Measurements from ENCODE around the gene KRTAP4-6.

DNA sequence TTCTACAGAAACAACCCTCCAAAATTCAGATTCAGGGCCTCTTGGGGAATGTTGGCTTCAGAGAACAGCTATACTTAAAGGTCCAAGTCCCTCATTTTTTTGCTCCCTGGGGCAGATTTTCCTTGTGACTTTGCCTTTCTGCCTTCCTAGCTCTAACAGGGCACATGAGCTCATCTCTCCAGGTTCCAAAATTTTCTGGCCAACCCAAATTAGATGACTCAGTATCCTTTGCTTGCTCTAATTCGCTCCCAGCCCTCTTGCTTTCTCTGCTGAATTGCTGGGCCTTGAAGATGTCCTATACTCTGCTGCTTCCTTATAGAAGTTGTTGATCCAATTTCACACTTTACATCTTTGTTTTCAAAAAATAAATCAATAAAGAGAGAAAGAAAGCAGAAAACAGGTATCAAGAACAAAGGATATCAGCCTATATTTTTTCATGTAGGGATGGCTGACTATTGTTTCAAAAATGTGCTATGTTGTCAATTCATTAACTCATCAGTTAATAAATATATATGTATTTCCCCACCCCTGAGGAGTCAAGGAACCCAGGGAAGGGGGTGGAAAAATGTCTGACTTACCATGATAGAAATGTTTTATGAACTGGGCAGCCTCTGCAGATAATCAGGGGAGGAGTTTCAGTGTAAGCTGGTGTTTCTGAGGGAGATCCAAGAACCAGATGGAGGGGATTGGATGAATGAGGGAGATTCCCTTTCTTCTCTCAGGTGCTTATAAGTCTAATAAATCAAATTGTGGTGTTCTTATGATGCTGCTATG is 38.7 kb upstream of the KRTAP4-6 start:
- TF ChIP-seq, protein P1, sequence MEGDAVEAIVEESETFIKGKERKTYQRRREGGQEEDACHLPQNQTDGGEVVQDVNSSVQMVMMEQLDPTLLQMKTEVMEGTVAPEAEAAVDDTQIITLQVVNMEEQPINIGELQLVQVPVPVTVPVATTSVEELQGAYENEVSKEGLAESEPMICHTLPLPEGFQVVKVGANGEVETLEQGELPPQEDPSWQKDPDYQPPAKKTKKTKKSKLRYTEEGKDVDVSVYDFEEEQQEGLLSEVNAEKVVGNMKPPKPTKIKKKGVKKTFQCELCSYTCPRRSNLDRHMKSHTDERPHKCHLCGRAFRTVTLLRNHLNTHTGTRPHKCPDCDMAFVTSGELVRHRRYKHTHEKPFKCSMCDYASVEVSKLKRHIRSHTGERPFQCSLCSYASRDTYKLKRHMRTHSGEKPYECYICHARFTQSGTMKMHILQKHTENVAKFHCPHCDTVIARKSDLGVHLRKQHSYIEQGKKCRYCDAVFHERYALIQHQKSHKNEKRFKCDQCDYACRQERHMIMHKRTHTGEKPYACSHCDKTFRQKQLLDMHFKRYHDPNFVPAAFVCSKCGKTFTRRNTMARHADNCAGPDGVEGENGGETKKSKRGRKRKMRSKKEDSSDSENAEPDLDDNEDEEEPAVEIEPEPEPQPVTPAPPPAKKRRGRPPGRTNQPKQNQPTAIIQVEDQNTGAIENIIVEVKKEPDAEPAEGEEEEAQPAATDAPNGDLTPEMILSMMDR (IDR thresholded peaks at IDR 0.05; ENCODE audit: low read length), result no peak
- TF ChIP-seq EZH2phosphoT487 (IDR thresholded peaks at IDR 0.05; ENCODE audit: low read length), result no peak
- TF ChIP-seq EZH2 (optimal IDR thresholded peaks at IDR 0.05; ENCODE audit: low read depth, low read length), result no peak

Measured in MM.1S (cell line).